Measurements from ENCODE around the gene CAMTA2.

CAMTA2 gene

DNA sequence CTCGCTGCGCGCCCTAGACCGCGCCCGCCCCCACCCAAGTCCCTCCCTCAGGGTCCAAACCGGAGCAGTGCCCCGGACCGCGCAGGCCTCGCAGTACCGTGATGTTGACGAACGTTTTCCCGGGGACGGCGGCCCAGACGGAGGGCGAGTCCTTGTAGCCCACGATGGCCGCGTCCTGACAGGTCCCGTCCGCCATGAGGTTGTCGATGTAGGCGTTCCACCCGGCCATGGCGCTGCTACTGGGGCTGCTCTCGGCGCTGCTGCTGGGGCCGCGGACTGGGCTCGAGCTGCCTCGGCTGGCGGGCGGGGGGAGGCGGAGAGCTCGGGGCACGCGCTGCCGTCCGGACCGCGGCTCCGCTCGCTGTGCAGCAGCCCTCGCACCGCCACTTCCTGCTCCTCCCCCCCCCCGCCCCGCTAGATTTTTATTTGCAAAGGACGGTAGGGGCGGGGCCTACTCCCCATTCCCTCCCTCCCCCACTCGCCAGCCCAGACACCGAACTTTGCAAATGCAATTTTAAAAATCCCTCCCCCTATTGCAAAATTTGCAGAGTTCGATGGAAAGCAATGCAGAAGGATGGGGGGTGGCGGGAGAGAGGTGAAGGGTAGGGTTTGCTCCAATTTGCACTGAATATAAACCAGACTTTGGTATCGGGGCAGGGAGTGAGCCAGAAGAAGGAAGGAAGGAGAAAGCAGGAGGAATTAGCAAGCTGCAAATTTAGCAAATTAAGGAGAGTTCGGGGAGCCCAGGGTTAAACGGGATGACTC is 39.1 kb downstream of the CAMTA2 start, which contains the start of gene PFN1:
PFN1 (minus strand) TSS at position 365 of the 765 bp plus-strand sequence; CDS start at position 229, 136 bp downstream.
- peak; percentile 84 to 91 for DNase-seq (ENCODE audit: low read depth in 2 of 2)

DNA sequence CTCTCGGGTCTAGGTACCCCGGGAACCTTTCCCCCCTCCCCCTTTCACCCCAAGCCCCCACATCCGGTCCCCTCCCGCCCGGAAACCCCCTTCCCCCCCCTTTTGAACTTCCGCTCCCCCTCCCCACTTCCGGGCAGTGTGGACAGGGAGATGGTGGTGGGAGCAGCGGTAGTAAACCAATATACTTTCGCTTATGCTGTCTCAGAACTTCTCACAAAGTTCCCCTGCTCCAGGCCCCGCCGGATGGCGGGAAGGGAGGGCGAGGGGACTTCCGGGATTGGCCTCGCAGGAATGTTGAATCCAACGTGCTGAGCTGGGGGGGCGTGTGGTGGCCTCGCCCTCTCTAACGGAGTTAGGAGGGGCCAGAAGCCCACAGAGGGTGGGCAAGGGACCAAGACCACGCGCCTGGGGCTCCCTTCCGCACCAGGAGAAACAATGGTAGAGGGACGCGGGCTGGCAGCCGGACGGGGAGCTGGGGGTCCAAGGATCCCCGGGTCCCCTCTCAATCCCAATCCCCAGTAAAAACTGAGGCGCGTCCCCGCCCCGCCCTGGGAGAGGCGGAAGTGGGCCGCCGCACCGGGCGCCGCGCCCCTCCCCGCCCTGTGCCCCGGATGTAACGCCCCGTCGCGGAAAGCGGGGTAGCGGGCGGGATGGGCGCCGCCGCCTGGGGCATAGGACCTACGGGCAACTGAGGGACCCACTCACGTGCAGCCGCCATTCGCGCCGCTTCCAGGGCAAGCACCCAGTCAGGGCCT is 39.9 kb downstream of the CAMTA2 start:
- DNase-seq (ENCODE audit: low read depth in 2 of 2), result peak in 1 of 2 donors; percentile 46

DNA sequence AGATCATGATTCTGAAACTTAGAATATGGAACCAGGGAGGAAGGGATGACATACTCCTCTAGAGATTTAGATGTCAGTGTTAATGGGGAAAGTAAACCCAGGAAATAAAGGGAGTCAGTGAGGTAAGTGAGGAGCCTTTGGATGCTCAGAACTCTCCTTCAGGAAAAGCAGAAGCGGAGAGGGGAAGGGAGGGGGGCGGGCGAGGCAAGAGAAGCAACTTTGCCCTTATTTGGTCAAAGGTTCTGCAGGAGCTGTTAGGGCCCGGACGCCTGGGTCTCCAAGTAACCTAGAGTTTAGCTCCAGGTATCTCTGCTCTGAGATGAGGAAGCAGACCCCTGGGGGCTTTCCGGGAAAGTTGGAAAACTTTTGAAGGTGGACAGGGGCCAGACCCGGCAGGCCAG is 40.5 kb downstream of the CAMTA2 start:
- DNase-seq (ENCODE audit: low read depth in 2 of 2), result no peak

DNA sequence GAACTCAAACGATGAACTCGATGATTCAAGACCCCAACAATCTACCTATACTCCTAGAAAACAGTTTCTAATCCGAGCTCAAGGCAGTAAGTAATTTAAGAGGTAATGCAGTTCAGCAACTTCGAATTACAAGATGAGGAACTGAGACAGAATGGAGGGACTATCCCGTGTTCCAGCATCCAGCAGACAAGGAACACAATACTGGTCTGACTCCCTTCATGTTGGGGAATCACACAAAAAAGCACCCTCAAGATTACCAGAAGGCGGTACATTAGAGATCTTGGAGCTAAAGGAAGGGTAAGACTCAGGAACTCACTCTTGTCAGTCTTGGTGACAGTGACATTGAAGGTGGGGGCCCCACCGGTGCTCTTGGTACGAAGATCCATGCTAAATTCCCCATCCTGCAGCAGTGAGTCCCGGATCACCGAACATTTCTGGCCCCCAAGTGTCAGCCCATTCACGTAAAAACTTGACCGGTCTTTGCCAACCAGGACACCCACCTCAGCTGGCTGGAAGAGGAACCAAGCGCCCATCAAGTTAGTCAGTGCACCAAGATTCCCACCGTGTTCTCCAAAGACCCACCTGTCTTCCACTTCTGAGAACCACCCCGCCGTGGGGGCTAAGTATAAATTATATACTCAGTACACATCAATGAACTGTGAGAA is 41.0 kb downstream of the CAMTA2 start:
- no peak for DNase-seq (ENCODE audit: low read depth in 2 of 2)

DNA sequence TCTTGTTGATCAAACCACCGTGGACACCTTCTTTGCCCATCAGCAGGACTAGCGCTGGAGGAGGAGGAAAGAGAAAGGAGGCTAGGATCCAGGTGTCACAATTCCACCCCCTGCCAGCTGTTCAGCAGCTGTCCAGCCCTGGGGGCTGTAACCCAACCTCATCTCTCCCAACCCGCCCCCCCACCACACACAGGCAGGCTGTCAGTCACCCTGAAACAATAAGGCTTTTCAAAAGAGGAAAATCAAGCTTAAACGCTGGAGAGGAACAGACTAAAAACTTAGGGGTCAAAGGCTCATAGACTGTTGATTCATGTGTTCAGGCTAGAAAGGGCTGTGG is 41.6 kb downstream of the CAMTA2 start:
- no peak for DNase-seq (ENCODE audit: low read depth in 2 of 2)

DNA sequence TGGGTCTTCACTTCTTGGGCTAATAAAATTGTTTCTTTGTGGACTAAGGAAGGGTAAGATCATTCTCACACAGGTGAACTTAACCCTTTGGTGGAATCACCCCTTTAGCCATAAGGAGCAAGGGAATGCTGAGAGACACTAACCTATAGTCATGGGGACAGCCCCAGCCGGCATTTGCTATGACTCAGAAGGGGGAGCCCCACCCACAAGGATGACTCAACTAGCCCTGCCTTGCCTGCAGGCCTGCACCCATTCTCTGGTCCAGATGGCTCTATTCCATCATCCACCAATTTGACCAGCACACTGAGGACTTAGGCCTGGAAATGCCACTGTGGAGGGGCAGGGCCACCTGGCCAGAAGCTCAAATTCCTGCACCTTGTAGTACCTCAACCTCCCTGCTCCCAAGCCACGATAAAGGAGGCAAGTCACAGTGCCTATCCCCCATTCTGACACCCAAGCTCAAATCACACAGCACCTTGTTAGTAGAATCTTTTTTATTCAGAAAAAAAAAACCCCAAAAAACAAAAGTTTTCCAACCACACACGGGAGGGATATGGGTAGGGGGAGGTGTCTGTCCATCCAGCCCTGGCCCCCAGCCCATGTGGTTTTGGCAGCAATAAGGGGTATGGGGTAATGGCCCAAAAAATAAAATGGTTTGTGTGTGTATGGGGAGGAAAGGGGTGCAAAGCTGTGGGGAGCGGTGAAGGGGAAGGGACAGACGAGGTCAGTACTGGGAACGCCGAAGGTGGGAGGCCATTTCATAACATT is 42.1 kb downstream of the CAMTA2 start:
- DNase-seq (ENCODE audit: low read depth in 2 of 2), result peak; percentile 79 to 80

DNA sequence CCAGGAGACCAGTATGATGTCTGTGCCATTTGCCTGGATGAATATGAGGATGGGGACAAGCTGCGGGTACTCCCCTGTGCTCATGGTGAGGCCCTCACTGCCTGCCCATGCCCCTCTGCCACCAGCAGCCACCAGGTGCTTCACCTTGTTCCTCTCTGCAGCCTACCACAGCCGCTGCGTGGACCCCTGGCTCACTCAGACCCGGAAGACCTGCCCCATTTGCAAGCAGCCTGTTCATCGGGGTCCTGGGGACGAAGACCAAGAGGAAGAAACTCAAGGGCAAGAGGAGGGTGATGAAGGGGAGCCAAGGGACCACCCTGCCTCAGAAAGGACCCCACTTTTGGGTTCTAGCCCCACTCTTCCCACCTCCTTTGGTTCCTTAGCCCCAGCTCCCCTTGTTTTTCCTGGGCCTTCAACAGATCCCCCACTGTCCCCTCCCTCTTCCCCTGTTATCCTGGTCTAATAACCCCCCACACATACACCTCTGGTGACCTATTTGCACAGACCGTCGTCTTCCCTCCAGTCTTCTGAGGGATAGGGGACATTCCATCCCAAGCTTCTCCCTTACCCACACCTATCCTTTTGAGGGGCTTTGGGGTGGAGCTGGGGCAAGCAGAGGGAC is 42.8 kb downstream of the CAMTA2 start:
- DNase-seq (ENCODE audit: low read depth in 2 of 2), result peak in 1 of 2 donors; percentile 34

DNA sequence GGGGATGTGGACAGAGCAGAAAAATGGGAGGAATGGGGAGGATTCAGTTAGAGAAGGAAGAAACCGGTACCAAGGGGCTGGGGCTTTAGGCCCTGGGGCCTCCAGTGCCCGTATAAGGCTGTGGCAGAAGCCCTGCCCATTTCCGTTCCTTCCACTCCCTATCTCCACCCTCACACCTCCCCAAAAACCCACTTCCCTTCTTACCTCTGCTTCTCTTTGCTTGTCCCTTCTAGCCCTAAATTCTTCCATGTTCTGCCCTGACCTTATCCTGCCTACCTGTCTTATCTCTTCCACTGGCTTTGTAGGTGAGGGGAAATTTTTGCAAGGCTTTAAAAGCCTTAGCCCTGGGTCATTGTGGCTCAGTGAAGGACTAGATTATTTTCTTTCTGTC is 43.3 kb downstream of the CAMTA2 start:
- no peak for DNase-seq (ENCODE audit: low read depth in 2 of 2)

DNA sequence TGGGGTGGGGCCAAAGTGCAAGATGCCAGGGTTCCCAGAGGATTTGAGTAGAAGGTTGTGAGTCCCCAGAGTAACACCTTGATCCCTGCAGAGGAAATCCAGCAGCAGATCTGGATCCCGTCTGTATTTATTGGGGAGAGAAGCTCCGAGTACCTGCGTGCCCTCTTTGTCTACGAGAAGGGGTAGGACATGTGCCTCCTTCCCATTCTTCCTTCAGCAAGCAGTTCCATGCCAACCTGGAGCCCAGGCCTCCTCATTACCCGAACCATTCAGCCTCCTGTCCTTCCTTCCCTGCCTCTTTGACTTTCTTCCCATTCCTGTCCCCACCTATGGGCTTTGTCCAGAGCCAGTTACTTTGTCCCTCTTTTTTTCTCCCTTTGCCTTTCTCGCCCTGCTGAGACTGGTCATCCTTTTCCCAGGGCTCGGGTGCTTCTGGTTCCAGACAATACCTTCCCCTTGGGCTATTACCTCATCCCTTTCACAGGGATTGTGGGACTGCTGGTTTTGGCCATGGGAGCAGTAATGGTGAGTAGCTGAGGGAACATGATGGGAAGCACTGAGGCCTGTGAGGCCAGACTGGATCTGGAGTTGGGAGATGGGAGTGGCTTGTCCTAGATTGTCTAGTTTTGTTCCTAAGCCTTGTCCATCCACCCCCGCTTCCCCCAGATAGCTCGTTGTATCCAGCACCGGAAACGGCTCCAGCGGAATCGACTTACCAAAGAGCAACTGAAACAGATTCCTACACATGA is 44.5 kb downstream of the CAMTA2 start:
- DNase-seq (ENCODE audit: low read depth in 2 of 2), result no peak

DNA sequence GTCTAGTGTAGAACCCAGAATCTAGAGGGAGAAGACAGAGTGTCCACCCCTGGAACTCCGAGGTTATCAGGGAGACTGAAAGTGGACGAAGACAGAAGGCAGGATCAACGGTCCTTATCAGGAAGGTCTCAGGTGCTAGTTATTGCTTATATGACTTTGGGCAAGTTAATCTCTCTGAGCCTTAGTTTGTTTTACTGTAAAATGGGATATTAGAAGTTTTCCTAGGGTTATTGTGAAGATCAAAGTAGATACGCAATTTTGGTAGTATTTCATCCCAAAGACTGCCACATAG is 46.2 kb downstream of the CAMTA2 start:
- no peak for DNase-seq (ENCODE audit: low read depth in 2 of 2)

DNA sequence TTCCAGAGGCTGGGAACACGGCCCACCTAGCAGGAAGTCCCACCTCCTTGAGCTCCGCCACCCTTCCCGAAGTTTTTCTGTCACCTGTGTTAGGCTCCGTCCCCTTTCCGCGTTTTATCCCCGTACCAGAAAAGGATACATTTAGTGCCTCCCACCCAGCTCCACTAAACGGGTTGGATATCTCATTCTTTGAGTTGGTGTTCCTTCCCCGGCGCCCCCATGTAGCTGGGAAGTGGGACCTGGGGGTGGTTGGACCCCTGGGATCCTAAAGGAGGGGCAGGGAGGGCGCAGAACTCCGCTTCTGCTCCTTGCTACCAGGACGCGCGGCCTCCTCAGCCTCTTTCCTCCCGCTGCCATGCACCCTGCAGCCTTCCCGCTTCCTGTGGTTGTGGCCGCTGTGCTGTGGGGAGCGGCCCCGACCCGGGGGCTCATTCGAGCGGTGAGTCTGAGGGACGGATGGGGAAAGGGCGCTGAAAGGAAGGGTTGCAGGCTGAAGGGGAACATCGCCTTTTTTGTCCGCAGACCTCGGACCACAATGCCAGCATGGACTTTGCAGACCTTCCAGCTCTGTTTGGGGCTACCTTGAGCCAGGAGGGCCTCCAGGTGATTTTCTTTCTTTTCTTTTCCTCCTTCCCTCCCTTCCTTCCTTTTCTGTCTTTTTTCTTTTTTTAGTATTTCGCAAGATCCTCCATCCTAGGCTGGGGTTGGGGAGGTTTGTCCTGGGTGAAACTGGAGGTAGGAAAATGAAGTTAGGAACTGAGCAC is 46.7 kb downstream of the CAMTA2 start:
- no peak for DNase-seq (ENCODE audit: low read depth in 2 of 2)

DNA sequence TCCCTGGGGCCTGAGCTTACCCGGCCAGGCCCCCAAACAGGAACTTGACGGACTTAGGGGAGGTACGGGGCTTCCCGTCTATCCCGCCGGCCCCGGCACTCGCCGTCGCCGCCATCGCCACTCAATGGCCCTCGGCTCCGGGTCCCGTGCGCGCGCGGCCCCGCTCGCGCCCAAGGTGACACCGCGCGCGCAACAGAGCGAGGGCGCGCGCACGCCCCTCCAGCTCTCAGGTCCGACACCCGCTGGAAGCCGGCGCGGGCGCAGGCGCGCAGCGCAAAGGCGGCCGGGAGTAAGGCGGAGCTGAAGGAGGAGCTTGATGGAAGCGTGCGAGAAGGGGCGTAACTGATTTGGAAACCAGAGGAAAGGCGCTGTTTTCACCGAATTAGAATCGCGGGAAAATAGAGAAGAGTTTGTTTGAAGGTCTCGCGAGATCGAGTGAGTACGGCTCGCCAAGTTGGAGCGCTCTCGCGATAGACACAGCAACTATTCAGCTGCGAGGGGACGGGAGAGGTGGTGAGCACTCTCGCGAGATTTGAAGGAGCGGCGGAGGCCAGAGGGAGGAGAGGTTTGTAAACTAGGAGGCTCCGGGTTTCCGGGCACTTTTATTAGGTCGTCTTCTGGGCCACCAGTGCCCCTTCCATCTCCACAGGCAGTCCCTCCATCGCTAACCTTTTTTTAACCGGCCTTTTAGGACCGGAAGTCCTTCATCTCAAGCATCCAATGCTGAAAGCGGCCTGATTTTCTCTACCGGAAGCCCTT is 47.5 kb downstream of the CAMTA2 start, which contains the start of the genes RNF167 and SLC25A11:
RNF167 (plus strand) TSS at position 473 of the 759 bp plus-strand sequence. CDS start 642 bp downstream, outside the sequence.
SLC25A11 (minus strand) TSS at position 251 of the 759 bp plus-strand sequence; CDS start at position 115, 136 bp downstream.
- peak; percentile 87 to 93 for DNase-seq (ENCODE audit: low read depth in 2 of 2)

DNA sequence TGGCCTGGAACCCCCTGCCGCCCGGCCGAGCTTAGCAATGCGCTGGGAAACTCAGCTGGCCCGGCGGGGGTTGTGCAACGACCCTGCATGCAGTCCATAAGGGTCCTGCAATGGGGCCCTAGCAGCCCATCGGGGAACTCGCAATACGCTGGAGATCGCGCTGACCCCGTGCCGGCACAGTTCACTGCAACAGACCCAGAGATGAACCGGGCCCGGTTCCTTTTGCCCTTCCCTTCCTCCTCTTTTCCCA is 48.0 kb downstream of the CAMTA2 start:
- no peak for DNase-seq (ENCODE audit: low read depth in 2 of 2)

DNA sequence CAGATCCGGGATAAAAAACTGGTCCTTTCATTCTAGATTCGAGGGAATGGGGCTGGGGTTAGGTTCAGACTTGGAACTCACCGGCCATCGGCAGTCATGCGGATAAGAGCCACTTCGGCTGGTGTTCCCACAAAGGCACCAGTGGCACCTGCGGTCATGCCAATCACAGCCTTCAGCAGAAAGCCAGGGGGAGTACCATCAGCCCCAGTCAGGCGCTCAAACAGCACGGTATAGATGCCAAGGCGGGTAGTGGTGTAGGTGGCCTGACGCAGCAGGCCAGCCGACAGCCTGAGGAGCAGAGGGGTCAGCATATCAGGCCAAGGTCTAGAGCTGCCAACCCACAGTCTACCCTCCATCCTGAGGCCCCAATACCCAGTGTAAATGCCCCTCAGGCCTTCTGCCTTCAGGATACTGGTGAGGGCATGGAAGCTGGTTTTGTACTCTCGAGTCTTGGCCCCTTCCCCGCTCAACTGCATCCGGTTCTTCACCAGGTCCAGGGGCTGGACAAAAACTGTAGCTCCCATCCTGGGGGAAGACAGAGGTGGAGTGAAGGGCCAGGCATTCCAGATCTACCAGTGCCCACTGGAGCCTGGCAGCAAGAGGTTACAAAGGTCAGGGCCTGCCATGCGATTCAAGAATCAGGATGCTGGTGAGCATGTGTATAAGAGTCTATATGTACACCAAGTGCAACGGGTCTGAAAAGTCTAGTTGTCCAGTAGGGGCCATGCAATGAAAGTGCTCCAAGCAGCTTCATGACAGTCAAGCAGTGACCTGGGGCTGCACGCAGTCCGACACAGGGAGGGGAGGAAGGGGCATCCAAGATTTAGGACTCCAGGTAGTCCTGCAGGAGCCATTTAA is 48.6 kb downstream of the CAMTA2 start:
- DNase-seq (ENCODE audit: low read depth in 2 of 2), result no peak

DNA sequence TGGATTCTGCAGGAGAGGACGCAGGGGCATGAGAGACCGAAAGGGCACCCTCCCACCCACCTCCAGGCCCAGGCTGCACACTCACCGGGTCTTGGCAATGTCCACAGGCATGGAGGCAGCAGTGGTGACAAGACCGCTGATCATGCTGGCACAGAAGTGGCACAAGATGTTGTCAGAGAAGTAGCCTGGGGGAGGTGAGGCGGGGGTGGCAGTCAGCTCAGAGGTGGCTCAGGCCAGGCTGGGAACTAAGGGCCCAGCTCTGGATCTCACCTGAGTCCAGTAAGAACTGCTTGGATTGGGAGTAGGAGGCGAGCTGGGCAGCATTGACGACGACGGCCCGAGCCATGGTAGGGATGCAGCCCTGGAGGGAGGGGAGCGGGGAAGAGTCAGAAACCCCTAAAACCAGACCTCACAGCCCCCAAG is 49.4 kb downstream of the CAMTA2 start:
- no peak for DNase-seq (ENCODE audit: low read depth in 2 of 2)

DNA sequence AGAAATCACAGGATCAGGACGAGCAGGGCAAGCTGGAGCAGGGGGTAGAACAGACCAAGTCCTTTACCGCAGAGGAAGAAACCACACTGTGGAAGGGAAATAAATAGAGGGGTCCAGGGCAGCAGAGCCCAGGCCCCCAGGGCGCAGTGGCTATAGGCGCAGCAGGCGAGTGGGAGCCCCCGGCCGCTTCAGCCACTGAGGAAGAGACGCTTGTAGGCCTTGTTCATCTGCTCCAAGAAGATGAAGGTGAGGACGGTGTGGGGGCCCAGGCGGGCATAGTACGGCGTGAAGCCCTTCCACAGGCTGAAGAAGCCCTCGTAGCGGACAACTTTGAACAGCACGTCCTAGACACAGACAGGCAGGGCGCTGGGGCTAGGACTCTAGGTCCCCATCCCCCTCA is 49.9 kb downstream of the CAMTA2 start:
- DNase-seq (ENCODE audit: low read depth in 2 of 2), result no peak

DNA sequence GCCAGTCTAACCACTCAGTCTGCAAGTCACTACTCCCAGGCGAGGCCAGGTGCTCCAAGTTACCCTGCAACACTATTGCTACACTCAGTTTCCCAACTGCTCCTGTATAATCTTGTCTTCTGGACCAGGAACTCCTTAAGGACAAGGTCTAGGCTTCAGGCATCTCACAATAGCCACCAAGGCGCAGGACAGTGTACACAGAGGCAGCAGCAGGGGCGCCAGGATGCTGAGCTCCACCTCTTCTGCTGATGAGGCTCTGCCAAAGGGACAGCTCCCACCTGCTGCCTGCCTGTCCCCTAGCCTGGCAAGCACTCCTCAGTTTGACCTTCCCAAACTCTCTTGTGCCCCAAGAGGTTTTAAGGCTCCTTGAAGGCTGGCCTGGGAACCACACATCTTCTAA is 51.0 kb downstream of the CAMTA2 start:
- DNase-seq (ENCODE audit: low read depth in 2 of 2), result no peak

DNA sequence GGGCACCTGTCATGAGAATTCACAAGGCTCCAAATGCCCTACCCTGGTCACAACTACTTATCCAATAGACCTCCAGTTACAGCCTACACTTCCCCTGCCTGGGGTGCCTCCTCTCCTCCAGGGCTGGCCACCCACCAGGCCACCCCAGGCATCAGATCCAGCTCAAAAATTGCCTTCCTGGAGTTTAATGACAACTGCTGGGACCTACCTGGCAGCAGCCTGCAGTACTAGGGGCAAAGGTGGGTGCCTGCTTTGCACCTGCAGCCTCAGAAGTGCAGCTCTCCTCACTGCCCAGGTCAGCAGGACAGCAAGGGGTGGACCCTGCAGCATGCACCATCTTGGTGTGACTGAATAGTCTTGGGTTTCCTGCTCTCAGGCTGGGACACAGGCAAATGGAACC is 51.8 kb downstream of the CAMTA2 start:
- no peak for DNase-seq (ENCODE audit: low read depth in 2 of 2)

All from activated CD4-positive, alpha-beta T cell treated with anti-CD3 and anti-CD28 coated beads for 24 hours (primary cell).